Activated T-cell treated with anti-CD3 and anti-CD28 coated beads, Interleukin-2, amount 50 U/mL, for 1 hour (primary cell): ENCODE data around the gene CLRN1.
"Not testable (repeated sequence)": the region's sequence is repeated elsewhere in the genome, so short reads cannot be mapped to it uniquely, and the experiment has no call there.

Experiments
- DNase-seq: peaks from one replicate; pipeline ENCODE4 v3.0.0-alpha.2; 2020

CLRN1 gene

GRCh38 chr3:150972366-150973071, at the start of gene CLRN1:
Gene CLRN1, minus strand, starts transcription at chr3:150972727. Its CDS starts 19 bp downstream, at chr3:150972708.
- no peak for DNase-seq

- no peak for DNase-seq
Observed at GRCh38 chr3:151016478-151016795, 43.9 kb upstream of the CLRN1 start.

- no peak for DNase-seq
Observed at GRCh38 chr3:151015767-151016477, 43.4 kb upstream of the CLRN1 start.

- DNase-seq, result no peak
Observed at GRCh38 chr3:151015181-151015580, 42.7 kb upstream of the CLRN1 start.

GRCh38 chr3:151014501-151015018, 42.0 kb upstream of the CLRN1 start:
- DNase-seq, result no peak

GRCh38 chr3:151012753-151013152, 40.2 kb upstream of the CLRN1 start:
- DNase-seq, result no peak

- DNase-seq, result no peak
Observed at GRCh38 chr3:151011427-151011826, 38.9 kb upstream of the CLRN1 start.

- DNase-seq, result no peak
Observed at GRCh38 chr3:151009981-151010380, 37.5 kb upstream of the CLRN1 start.

- DNase-seq, result no peak
Observed at GRCh38 chr3:151009430-151009829, 36.9 kb upstream of the CLRN1 start.

- DNase-seq, result no peak
Observed at GRCh38 chr3:151008699-151009098, 36.2 kb upstream of the CLRN1 start.

GRCh38 chr3:151003768-151004134, 31.2 kb upstream of the CLRN1 start:
- DNase-seq, result no peak

- DNase-seq, result no peak
Observed at GRCh38 chr3:151003029-151003767, 30.7 kb upstream of the CLRN1 start.

- no peak for DNase-seq
Observed at GRCh38 chr3:151002003-151002981, 29.8 kb upstream of the CLRN1 start.

GRCh38 chr3:150998996-150999395, 26.5 kb upstream of the CLRN1 start:
- no peak for DNase-seq

GRCh38 chr3:150996731-150997130, 24.2 kb upstream of the CLRN1 start:
- no peak for DNase-seq

GRCh38 chr3:150995510-150995909, 23.0 kb upstream of the CLRN1 start:
- DNase-seq, result no peak

- no peak for DNase-seq
Observed at GRCh38 chr3:150989208-150989607, 16.7 kb upstream of the CLRN1 start.

- DNase-seq, result not testable (repeated sequence)
Observed at GRCh38 chr3:150988395-150988794, 15.9 kb upstream of the CLRN1 start.

- no peak for DNase-seq
Observed at GRCh38 chr3:150985711-150986110, 13.2 kb upstream of the CLRN1 start.

- DNase-seq, result no peak
Observed at GRCh38 chr3:150984066-150984465, 11.5 kb upstream of the CLRN1 start.

GRCh38 chr3:150978566-150979148, 6.1 kb upstream of the CLRN1 start:
- DNase-seq, result no peak

GRCh38 chr3:150975992-150976368, 3.5 kb upstream of the CLRN1 start:
- no peak for DNase-seq
